GM23248 (cell line): Measurements from ENCODE around the gene DNAH9. TPM values are rescaled to one million over a fixed set of nuclear protein-coding genes. Genes with fewer than 3 reads are reported as not detected.

ENCODE experiments used
- DNase-seq: peaks from one replicate; pipeline ENCODE4 v3.0.0-alpha.2; 2015
- H2AFZ ChIP-seq: fragments of 200-600 bp; sonication (generic); 2 replicates; pipeline ENCODE4 v1.6.1; 2016; ENCODE audit warnings: antibody characterized with exemption
- H3F3A ChIP-seq: fragments of 200-600 bp; sonication (generic); 2 replicates; pipeline ENCODE4 v1.6.1; 2016; ENCODE audit warnings: mild to moderate bottlenecking, antibody characterized with exemption, mixed run types; ENCODE audit not compliant: insufficient read depth
- H3K27ac ChIP-seq: fragments of 200-600 bp; sonication (generic); 2 replicates; pipeline ENCODE4 v1.5.1; 2016; ENCODE audit warnings: mild to moderate bottlenecking
- H3K27me3 ChIP-seq: fragments of 200-600 bp; sonication (generic); replicated peaks from 2 replicates; pipeline ENCODE4 v1.6.1; 2016; ENCODE audit warnings: mild to moderate bottlenecking; ENCODE audit not compliant: insufficient read depth
- H3K36me3 ChIP-seq: fragments of 200-600 bp; sonication (generic); 2 replicates; pipeline ENCODE4 v1.6.1; 2016; ENCODE audit warnings: low read depth, mild to moderate bottlenecking
- H3K4me1 ChIP-seq: fragments of 200-600 bp; sonication (generic); 2 replicates; pipeline ENCODE4 v1.6.1; 2016; ENCODE audit warnings: mild to moderate bottlenecking; ENCODE audit not compliant: insufficient read depth
- H3K4me2 ChIP-seq: fragments of 200-600 bp; sonication (generic); one replicate; pipeline ENCODE4 v1.6.1; 2016; ENCODE audit warnings: mild to moderate bottlenecking; ENCODE audit not compliant: unreplicated experiment
- H3K4me3 ChIP-seq: fragments of 200-600 bp; sonication (generic); 2 replicates; pipeline ENCODE4 v1.5.1; 2016; ENCODE audit warnings: mild to moderate bottlenecking
- H3K79me2 ChIP-seq: fragments of 200-600 bp; sonication (generic); 2 replicates; pipeline ENCODE4 v1.6.1; 2016; ENCODE audit warnings: mild to moderate bottlenecking; ENCODE audit not compliant: insufficient read depth
- H3K9ac ChIP-seq: fragments of 200-600 bp; sonication (generic); 2 replicates; pipeline ENCODE4 v1.6.1; 2016; ENCODE audit warnings: mild to moderate bottlenecking
- H3K9me2 ChIP-seq: fragments of 200-600 bp; sonication (generic); 2 replicates; pipeline ENCODE4 v1.6.1; 2016; ENCODE audit warnings: mixed run types, mild to moderate bottlenecking, moderate library complexity; ENCODE audit not compliant: insufficient read depth
- H3K9me3 ChIP-seq: fragments of 200-600 bp; sonication (generic); one replicate; pipeline ENCODE4 v1.6.1; 2017; ENCODE audit warnings: low read depth
- H4K20me1 ChIP-seq: fragments of 200-600 bp; sonication (generic); 2 replicates; pipeline ENCODE4 v1.6.0; 2016; ENCODE audit not compliant: insufficient read depth
- EZH2 ChIP-seq: fragments of 200-600 bp; sonication (generic); IDR thresholded peaks from 2 replicates; pipeline ENCODE4 v1.6.1; 2018; ENCODE audit warnings: antibody characterized with exemption, mild to moderate bottlenecking; ENCODE audit not compliant: insufficient read depth, poor library complexity, severe bottlenecking
- EZH2phosphoT487 ChIP-seq: fragments of 200-600 bp; sonication (generic); IDR thresholded peaks from 2 replicates; pipeline ENCODE4 v1.6.1; 2018; ENCODE audit warnings: antibody characterized with exemption, moderate library complexity, mild to moderate bottlenecking, low read depth; ENCODE audit not compliant: insufficient read depth
- WGBS, 2 experiments: methylation state at CpG; one replicate each; pipeline ENCODE4 v1.1.6; 2015 to 2017; ENCODE audit warnings: low lambda C conversion rate in 2 of 2, low coverage in 1 of 2; ENCODE audit errors: missing lambda C conversion rate in 2 of 2; 5-methylcytosine and 5-hydroxymethylcytosine counted together
- in situ Hi-C: fragments of 300-500 bp; cut with MboI; formaldehyde crosslinking; loops from 2 replicates; pipeline ENCODE4 v1.15.0; 2020
- polyA plus RNA-seq: library from polyadenylated mRNA; unstranded; fragments of >200 nt; fragmentation: Nextera tagmentation; extraction: Ambion mirVana; gene quantifications from 2 replicates; pipeline ENCODE4 v1.2.1, GENCODE V29; 2016
- total RNA-seq: library from RNA; depleted of rRNA; stranded (reverse); fragments of >200 nt; shearing (Covaris generic); gene quantifications from 2 replicates; pipeline ENCODE4 v1.2.3, GENCODE V29; 2014

Gene DNAH9
- total and polyA plus RNA-seq, 2 experiments from 2014 or later = not detected

- Histone ChIP-seq H3K4me2 (no peak overlapping the region), H3K27ac (no peak overlapping the region), H3K4me1 (no peaks in the 10 kb centered on the region), H3K4me3 (no peak overlapping the region), H3F3A (no peaks in the 10 kb centered on the region), H3K27me3 (no peaks in the 10 kb centered on the region), H3K9me3 (no peaks in the 10 kb centered on the region), H3K9ac (no peak overlapping the region), H3K9me2 (no peaks in the 10 kb centered on the region), H3K79me2 (no peaks in the 10 kb centered on the region), H2AFZ (no peak overlapping the region), H4K20me1 (no peaks in the 10 kb centered on the region), H3K36me3 (no peaks in the 10 kb centered on the region)
- no peak for TF ChIP-seq EZH2phosphoT487
- TF ChIP-seq EZH2 = no peak
- in situ Hi-C loops = no loop called here
- DNase-seq = no peak
- WGBS, 2 experiments = 1 to 9% methylated on average over 4 of the region's 4 CpGs
Observed at GRCh38 chr17:11899537-11899942, 301.3 kb downstream of the DNAH9 start.

- H4K20me1 ChIP-seq = no peaks in the 10 kb centered on the region
- in situ Hi-C loops = loop anchor here (25.0 kb wide), 1 partner anchor 1013 kb away; no protein-coding TSS in a partner anchor
Observed at GRCh38 chr17:11900041-11900476, 301.8 kb downstream of the DNAH9 start.

GRCh38 chr17:11900655-11901054 lies 302.4 kb downstream of the DNAH9 start:
- H3K27me3 ChIP-seq = no peaks in the 10 kb centered on the region
- H3K4me1 ChIP-seq = no peaks in the 10 kb centered on the region
- H3K27ac ChIP-seq = no peak overlapping the region
- H3F3A ChIP-seq = no peaks in the 10 kb centered on the region
- no peaks in the 10 kb centered on the region for H3K79me2 ChIP-seq
- no peak overlapping the region for H3K4me2 ChIP-seq
- no peaks in the 10 kb centered on the region for H3K36me3 ChIP-seq
- 24 to 43% methylated on average over 3 of the region's 3 CpGs for WGBS, 2 experiments
- no peak overlapping the region for H3K9ac ChIP-seq
- H3K4me3 ChIP-seq = no peak overlapping the region
- DNase-seq = no peak
- H3K9me3 ChIP-seq = no peaks in the 10 kb centered on the region
- in situ Hi-C loops = loop anchor here (25.0 kb wide), 1 partner anchor 1013 kb away; no protein-coding TSS in a partner anchor
- no peak overlapping the region for H2AFZ ChIP-seq
- no peak for TF ChIP-seq EZH2phosphoT487
- TF ChIP-seq EZH2 = no peak
- no peaks in the 10 kb centered on the region for H4K20me1 ChIP-seq
- no peaks in the 10 kb centered on the region for H3K9me2 ChIP-seq

More at GRCh38 chr17:11900041-11900476, 301.8 kb downstream of the DNAH9 start:
- Histone ChIP-seq H2AFZ (no peak overlapping the region), H3K27me3 (no peaks in the 10 kb centered on the region), H3K4me2 (no peak overlapping the region), H3K9me2 (no peaks in the 10 kb centered on the region), H3K9ac (no peak overlapping the region), H3K4me1 (no peaks in the 10 kb centered on the region), H3K36me3 (no peaks in the 10 kb centered on the region), H3F3A (no peaks in the 10 kb centered on the region), H3K9me3 (no peaks in the 10 kb centered on the region), H3K27ac (no peak overlapping the region), H3K4me3 (no peak overlapping the region), H3K79me2 (no peaks in the 10 kb centered on the region)
- DNase-seq = no peak
- TF ChIP-seq EZH2phosphoT487 = no peak
- no peak for TF ChIP-seq EZH2
- WGBS, 2 experiments = 5% methylated on average over 6 of the region's 6 CpGs

DNA sequence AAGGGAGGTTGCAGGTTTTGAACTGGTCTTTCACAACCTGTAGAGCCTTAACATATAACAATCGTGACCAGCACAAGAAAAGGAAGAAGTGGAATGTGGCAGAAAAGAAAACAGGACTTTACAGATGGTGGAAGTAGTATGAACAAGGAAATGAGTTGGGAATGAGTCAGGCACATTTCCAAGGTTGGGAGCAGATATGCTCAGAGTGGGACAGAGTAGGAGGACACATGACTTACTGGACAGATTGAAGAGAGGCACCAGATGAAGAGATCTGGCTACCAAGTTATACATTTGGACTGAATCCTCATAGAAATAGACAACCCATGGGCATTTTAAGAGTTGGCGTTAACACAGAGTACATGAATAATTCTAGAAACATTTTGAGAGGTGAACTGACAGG lies 303.7 kb downstream of the DNAH9 start:
- H3K9ac ChIP-seq = no peak overlapping the region
- H3K9me3 ChIP-seq = no peaks in the 10 kb centered on the region
- no peaks in the 10 kb centered on the region for H3K9me2 ChIP-seq
- no peak overlapping the region for H3K4me2 ChIP-seq
- no peaks in the 10 kb centered on the region for H3K27me3 ChIP-seq
- 38 to 64% methylated on average over 2 of the region's 2 CpGs for WGBS, 2 experiments
- no peaks in the 10 kb centered on the region for H3K4me1 ChIP-seq
- in situ Hi-C loops = loop anchor here (25.0 kb wide), 1 partner anchor 1015 kb away; no protein-coding TSS in a partner anchor
- no peak for TF ChIP-seq EZH2
- TF ChIP-seq EZH2phosphoT487 = no peak
- H3K27ac ChIP-seq = no peak overlapping the region
- no peaks in the 10 kb centered on the region for H4K20me1 ChIP-seq
- no peak for DNase-seq
- no peak overlapping the region for H3K4me3 ChIP-seq
- H3F3A ChIP-seq = no peaks in the 10 kb centered on the region
- no peak overlapping the region for H2AFZ ChIP-seq
- H3K79me2 ChIP-seq = no peaks in the 10 kb centered on the region
- H3K36me3 ChIP-seq = no peaks in the 10 kb centered on the region
